ENCODE data around the gene C14orf93.
"Not testable (repeated sequence)": the region's sequence is repeated elsewhere in the genome, so short reads cannot be mapped to it uniquely, and the experiment has no call there.

Gene C14orf93

DNA sequence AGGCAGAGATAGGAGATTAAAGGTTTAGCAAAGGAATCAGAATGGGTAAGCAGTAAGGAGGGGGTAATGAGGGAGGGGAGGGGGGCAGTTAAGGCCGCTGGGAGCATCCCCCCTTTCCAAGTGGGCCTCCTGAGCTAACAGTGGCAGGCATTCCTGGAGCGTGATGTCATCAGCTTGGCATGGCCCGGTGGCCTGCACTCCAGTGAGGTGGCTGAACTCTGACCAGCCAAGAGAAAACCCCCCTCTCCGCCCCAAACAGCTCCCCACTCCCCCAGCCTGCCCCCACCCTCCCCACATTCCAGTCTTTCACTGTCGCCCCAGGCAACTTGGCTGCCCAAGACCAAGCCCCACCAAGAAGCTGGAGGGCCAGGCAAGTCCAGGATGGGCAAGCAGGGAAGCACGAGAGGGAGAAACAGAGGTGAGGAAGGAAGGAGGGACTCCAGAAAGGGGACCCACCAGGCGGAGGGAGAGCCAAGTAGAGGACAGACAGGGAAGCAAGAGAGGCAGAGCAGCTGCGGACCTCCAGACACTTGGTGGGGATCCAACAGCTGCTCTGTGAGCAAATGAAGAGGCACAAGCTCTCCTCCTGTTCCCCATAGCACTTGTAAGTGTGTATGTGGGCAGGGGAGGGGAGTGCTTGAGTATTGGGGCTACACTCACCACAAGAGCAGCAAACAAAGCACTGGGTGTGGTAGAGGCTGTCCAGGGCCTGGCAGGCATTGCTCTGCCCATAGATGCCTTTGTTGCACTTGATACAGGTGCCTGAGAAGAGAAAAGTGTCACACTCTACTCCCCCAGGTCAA is 32.1 kb downstream of the C14orf93 start:
- in situ Hi-C loops (cut with MboI; ENCODE audit: low sequenced_read_pairs): no loop called here

DNA sequence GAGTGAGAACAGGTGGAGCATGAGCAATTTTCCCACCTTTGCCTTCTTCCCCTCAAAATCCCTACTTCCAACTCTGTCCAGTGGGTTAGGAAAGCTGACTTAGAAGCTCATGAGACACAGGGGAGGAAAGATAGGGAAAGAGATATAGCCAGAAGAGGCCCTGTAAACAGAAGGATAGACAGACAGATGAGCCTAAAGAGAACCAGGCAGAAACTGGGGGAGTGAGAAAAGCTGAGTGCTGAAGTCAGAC is 32.6 kb downstream of the C14orf93 start:
- in situ Hi-C loops (cut with MboI; ENCODE audit: low sequenced_read_pairs): no loop called here

DNA sequence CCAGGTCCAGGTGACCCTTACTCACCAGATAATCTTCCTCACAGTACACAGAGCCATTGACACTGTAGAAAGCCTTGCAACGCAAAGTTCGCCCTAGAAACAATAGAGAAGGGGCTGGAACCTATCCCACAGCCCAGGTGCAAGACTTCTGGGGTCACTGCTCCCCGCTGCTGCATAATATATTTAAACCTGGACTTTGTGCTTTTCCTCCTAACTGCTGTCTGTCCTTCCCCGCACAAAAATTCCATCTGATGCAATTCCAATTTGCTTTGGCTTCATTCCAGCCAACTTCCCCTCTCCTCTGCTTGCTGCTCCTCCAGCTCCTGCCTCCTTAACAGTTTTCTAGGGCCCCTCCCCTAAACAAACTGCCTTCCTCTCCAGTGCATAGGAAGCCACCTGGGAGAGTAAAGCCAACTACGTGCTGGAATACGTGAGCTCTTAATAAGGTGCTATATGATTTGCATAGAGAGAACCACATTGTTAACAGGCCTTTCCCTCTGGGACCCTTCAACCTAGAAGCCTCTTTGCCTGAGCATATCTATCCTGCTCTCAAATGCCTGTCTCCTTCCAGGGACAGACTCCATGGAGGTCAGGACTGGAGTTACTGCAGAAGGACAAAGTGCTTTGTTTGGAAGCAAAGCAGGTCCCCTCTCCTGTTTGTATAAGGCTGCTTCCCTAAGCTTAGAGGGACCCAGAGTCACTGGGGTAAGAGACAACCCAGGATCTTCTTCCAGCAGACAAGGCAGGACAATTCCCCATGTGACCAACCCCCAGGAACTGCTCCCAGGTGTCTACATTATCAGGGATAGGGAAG is 33.1 kb downstream of the C14orf93 start:
- in situ Hi-C loops (cut with MboI; ENCODE audit: low sequenced_read_pairs): no loop called here

DNA sequence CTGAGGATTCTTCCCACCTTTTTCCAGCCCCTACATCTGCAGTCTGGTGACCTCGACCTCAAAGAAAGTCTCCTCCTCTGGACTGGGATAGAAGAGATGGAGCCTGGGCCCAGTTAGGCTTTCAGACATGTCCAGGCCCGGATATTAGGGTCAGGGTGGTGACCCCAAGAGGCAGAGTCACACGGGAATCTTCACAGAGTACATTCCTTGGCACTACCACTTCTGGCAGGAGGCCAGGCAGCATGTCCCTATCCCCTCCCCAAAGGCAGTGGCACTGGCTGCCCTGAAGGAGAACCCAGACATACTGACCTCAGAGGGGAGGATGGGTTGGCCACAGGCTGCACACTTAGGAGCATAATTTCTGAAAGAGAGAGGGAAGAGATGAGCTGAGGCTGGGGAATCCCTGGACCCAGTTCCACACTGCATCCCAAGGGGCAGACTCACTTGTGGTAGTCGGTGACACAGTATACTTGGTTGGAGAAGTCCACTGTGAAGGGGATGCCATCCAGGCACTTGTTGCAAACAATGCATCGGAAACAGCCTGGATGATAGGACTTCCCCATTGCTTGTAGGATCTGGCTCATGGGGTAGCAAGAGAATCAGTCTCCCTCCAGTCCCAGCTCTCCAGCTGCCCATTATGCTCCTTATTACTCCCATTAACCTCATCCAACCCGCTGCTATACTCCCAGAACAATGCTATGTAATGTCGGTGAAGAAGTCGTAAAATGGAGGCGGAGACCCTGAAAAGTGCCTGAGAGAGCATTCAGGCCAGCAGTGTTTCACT is 35.2 kb downstream of the C14orf93 start:
- in situ Hi-C loops (cut with MboI; ENCODE audit: low sequenced_read_pairs): no loop called here

DNA sequence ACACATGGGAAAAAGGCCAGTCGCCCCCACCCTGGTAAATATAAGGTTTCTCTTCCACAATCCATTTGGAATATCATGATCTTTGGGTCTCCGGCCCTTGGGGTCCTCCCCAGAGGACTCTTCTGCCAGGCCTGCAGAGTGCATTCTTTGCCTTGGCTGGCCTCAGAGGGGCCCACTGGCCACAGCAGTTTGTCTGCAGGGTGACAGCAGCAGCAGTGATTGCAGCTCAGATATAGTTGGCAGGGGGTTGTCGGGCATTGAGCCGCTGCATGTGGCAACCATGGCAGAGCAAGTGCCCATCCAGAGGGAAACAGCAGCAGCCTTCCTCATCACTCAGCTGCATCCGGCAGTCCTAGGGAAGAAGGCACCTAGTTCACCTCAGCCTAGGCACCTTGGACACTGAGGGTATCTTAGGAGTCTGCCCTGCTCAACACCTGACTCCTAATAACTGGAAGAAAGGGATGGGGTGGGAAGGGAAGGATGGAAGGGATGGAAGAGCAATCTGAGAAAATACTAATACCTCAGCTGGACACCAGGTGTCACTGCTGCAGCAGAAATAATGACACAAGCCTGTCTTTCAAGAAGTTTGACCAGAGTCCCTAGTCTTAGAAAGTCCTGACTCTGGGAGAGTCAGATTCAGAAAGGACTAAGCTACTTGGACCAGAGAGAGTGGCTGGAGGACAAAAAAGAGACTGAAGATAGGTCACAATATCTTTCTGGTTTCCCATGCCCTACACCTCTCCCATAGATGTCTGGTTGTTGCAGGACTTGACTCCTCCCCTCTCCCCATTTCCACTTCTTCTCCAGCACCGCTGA is 36.5 kb downstream of the C14orf93 start:
- in situ Hi-C loops (cut with MboI; ENCODE audit: low sequenced_read_pairs): no loop called here

DNA sequence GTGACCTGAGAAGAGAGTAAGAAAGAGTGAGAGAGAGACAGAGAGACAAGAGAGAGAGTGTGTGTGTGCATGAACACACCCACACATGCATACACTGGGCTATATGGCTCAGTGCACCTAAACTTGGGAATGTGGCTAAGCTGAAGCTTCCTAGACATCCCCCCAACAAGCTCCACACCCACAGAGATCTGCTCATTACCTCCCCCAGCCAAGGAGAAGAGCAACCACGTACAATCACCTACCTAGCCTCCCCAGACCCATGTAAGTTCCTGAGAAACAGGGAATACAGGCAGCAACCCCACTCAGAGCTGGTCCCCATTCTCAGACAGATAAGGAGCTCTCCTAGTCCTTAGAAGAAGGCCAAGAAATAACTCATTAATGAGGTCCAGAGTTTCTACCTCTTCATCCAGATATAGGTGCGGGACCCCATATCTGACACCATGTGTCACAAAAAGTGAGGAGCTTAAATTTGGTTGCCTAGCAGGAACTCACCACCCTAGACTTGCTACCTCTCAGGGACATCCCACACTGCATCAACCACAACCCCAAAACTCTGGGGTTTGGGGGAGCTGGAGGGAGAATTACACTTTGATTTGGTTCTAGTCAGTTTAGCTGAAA is 37.5 kb downstream of the C14orf93 start:
- in situ Hi-C loops (cut with MboI; ENCODE audit: low sequenced_read_pairs): no loop called here

DNA sequence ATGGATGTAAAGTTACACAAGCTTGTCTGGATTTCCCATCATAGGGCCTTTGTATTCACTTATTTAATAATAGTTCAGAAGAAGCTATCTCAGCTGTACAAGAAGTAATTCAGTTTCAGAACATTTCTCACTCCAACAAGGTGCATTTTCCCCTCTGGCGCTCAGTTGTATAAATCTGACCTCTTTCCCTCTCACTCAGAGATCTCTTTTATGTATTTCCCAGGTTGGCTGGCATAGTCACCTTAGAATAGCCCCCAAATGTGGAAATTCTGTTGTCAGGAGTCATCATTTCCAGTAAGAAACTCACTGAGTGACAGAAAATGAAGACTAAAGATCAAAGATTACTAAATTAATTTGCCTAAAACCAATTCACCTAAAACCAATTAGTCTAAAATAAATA is 38.8 kb downstream of the C14orf93 start:
- in situ Hi-C loops (cut with MboI; ENCODE audit: low sequenced_read_pairs): no loop called here

DNA sequence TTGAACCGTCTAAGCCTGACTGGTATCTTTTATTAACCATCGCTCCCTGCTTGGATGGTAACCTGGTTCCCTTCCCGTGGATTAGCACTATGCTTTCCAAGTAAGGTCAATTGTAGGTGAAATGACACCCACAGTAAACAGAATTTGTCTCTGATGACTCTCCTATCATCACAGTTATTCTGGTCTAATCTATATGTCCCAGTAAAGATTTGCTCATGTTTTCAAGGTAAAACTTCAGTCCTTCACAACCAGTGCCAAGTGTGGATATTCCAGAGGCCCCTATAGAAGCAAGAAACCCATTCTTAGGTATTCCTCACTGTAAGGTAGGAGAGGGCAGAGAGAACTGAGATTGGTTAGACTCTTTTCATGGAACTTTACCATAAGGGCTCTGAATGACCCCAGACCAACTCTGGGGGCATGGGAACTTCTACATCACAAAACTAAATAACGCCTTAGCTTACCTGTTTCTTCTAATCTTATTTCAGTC is 43.1 kb downstream of the C14orf93 start:
- in situ Hi-C loops (cut with MboI; ENCODE audit: low sequenced_read_pairs): no loop called here

DNA sequence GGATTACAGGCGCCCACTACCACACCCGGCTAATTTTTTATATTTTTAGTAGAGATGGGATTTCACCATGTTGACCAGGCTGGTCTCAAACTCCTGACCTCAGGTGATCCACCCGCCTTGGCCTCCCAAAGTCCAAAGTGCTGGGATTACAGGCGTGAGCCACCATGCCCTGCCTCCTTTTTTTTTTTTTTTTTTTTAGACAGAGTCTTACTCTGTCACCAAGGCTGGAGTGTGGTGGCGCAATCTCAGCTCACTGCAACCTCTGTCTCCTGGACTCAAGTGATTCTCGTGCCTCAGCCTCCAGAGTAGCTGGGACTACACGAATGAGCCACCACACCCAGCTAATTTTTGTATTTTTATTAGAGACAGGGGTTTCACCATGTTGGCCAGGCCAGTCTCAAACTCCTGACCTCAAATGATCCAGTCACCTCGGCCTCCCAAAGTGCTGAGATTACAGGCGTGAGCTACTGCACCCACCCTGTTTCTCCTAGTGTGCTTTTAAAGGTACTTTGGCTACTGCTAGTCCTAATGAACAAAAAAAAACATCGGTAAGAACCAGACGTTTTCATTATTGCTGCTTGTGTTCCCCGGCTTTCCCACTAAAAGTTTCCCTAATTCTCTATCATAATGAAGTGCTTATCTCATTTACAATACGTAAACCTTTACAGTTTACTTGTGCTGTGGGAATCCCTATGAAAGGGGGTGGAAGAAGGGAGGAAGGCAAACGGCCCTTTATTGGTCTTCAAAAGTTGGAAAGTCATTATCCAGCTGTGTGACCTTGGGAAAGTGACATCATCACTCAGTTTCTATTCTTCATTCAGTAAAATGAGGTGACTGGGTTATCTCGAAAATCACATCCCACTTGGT is 43.8 kb downstream of the C14orf93 start:
- in situ Hi-C loops (cut with MboI; ENCODE audit: low sequenced_read_pairs): not testable (repeated sequence)

DNA sequence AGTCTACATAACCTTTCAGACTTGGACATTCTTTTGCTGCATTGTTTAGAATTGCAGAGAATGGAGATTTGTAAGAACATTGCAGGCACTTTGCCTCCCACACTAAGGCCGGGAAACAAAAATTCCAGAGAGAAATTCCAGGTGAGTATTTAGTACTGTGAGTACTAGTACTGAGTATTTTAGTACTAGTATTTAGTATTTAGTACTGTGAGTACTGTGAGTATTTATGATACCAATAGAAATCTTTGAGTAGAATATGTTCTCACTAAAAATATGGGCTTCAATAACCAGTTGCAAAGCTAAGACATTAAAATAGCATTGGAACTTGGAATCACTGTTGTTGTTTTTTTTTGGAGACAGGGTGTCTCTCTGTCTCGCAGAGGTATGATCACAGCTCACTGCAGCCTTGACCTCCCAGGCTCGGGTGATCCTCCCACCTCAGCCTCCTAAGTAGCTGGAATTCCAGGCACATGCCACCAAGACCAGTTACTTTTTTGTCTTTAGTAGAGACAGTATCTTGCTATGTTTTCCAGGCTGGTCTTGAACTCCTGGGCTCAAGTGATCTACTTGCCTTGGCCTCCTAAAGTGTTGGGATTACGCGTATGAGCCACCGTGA is 47.8 kb downstream of the C14orf93 start:
- in situ Hi-C loops (cut with MboI; ENCODE audit: low sequenced_read_pairs): no loop called here

DNA sequence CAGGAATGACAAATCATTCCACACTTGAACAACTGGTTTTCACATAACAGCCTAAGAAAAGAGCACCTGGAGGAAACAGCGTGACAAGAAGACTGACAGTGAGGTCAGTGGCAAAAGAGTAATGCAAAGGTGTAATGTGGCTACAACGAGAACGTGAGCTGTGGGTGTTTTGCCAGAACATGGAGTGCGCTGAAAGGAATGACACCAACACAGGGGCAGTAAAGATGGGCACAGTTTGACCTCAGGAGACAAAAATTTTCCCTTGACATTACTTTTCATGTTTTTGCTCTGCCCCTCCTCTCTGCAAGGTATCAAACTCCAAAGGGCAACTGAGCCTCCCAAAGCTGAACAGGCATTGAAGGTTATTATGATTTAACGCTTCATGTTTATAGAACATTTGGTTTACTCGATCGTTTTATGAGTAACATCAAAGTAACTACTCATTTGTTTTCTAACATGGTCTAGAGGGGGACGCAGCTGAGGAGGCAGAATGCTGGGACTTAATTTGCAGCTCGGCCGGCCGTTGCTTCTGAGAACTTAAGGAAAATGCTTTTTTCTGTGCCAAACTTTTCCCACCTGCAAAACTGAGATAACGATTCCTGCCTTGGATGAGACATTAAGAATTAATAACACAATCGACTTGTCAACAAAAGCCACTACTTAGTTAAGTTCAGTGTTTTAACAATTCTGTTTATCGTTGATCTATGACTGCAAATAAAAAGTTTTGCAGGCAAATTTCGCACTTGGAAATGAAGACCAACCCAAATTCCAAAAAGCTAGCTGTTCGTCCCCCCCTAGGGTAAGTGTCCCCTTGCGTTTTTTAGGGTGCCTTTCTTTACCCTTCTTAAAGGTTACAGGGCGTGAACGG is 54.0 kb downstream of the C14orf93 start:
- in situ Hi-C loops (cut with MboI; ENCODE audit: low sequenced_read_pairs): no loop called here

DNA sequence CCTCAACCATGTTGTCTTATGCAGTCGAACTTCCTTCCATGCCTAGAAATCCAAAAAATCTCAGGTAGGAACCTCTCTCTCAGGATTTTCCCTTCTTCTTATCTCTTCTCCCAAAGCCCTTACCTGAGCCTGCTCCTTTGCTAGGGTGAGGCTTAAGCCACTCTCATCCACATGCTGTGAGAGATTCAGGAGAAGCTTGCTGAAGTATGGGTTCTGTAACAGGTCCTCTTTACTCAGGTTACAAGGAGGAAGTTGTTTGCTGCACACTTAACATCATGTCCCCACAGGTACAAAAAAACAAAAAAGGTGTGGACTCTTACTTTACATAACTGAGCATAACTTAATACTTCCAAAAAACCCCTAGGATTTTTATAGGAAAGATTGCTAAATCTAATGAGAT is 57.5 kb downstream of the C14orf93 start:
- in situ Hi-C loops (cut with MboI; ENCODE audit: low sequenced_read_pairs): no loop called here

DNA sequence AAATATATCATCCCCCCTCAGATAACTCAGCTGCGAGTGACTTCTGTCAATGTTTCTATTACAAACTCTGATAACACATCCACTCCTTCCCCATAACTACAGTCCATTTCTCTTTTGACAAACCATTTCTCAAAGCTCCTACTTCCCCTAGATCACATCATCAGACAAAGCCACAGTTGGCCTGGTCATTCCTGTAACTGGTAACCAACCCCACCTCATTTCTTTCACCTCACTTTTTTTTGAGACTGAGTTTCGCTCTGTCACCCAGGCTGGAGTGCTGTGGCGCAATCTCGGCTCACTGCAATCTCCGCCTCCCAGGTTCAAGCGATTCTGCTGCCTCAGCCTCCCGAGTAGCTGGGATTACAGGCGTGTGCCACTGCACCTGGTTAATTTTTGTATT is 58.1 kb downstream of the C14orf93 start:
- in situ Hi-C loops (cut with MboI; ENCODE audit: low sequenced_read_pairs): not testable (repeated sequence)

DNA sequence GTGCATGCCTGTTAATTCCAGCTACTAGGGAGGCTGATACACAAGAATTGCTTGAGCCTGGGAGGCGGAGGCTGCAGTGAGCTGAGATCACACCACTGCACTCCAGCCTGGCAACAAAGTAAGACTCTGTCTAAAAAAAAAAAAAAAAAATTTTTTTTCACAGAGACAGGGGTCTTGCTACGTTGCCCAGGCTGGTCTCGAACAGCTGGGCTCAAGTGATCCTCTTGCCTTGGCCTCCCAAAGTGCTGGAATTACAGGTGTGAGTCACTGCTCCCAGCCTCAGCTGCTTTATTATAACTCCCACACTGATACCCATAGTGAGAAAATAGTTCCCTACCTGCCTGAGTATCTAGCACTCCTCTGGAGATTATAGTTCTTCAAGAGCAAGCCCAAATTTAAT is 64.3 kb downstream of the C14orf93 start:
- in situ Hi-C loops (cut with MboI; ENCODE audit: low sequenced_read_pairs): no loop called here

DNA sequence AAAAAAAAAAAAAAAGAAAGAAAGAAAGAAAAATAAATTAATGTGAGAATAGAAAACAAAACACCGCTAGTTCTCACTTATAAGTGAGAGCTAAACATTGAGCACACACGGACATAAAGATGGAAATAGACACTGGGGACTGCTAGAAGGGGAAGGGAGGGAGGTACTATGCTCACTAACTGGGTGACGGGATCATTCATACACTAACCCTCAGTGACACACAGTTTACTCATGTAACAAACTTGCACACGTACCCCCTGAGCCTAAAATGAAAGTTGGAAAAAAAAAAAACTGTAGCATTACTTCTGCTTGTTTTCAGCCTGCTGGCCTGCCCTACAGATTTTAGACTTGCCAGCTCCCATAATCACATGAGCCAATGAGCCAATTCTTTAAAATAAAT is 70.3 kb downstream of the C14orf93 start:
- in situ Hi-C loops (cut with MboI; ENCODE audit: low sequenced_read_pairs): no loop called here
